Natural killer cell (primary cell): ENCODE measurements around the gene POLR2H. TPM values are rescaled to one million over a fixed set of nuclear protein-coding genes. Genes with fewer than 3 reads are reported as not detected.

Experiments used
- ATAC-seq, 3 donors: fragments of 150-1000 bp in 2 of 3; fragments of 200-7000 bp in 1 of 3; cut with Tn5 transposase; 1 replicate in 1 of 3; 2 replicates in 2 of 3; pipeline ENCODE4 v1.10.0; 2021; ENCODE audit warnings: mild to moderate bottlenecking in 2 of 3, moderate library complexity in 2 of 3
- DNase-seq, 2 donors: peaks; one replicate each; pipeline versions ENCODE4 v3.0.0 to v3.0.0-alpha.2; 2013 to 2021; ENCODE audit warnings: mixed read lengths in 1 of 2
- H3K27ac ChIP-seq: one replicate; pipeline ENCODE4 v1.5.1; 2013; ENCODE audit warnings: mild to moderate bottlenecking, low read length
- H3K27me3 ChIP-seq: one replicate; pipeline ENCODE4 v1.6.1; 2013; ENCODE audit warnings: low read length; ENCODE audit not compliant: control insufficient read depth, insufficient read depth
- H3K36me3 ChIP-seq: one replicate; pipeline ENCODE4 v1.6.1; 2013; ENCODE audit warnings: low read length; ENCODE audit not compliant: control insufficient read depth, insufficient read depth
- H3K4me1 ChIP-seq: one replicate; pipeline ENCODE4 v1.6.1; 2013; ENCODE audit warnings: low read length; ENCODE audit not compliant: control insufficient read depth, insufficient read depth
- H3K4me3 ChIP-seq: one replicate; pipeline ENCODE4 v1.5.1; 2013; ENCODE audit warnings: low read length
- H3K9me3 ChIP-seq: one replicate; pipeline ENCODE4 v1.6.1; 2013; ENCODE audit warnings: low read length; ENCODE audit not compliant: control insufficient read depth, insufficient read depth
- H3K27ac Mint-ChIP-seq, 2 donors: one replicate each; pipeline ENCODE4 v1.8.0; 2022; ENCODE audit warnings: mild to moderate bottlenecking in 2 of 2, mixed read lengths in 2 of 2, moderate library complexity in 1 of 2
- H3K27me3 Mint-ChIP-seq, 2 donors: one replicate each; pipeline ENCODE4 v1.8.0; 2022; ENCODE audit warnings: low read depth in 2 of 2, mixed read lengths in 2 of 2
- H3K36me3 Mint-ChIP-seq: one replicate; pipeline ENCODE4 v1.8.0; 2022; ENCODE audit warnings: mixed read lengths
- H3K4me1 Mint-ChIP-seq, 2 donors: one replicate each; pipeline ENCODE4 v1.8.0; 2022; ENCODE audit warnings: mixed read lengths in 2 of 2
- H3K4me3 Mint-ChIP-seq: one replicate; pipeline ENCODE4 v1.8.0; 2022; ENCODE audit warnings: mild to moderate bottlenecking, moderate library complexity, mixed read lengths
- H3K9me3 Mint-ChIP-seq, 2 donors: one replicate each; pipeline ENCODE4 v1.8.0; 2022; ENCODE audit warnings: mixed read lengths in 2 of 2
- WGBS: methylation state at CpG from one replicate; pipeline ENCODE4 v1.1.7; 2013; ENCODE audit warnings: missing lambda C conversion rate; ENCODE audit not compliant: insufficient coverage; 5-methylcytosine and 5-hydroxymethylcytosine counted together
- intact Hi-C: fragments of 100-400 bp; cut with micrococcal nuclease; formaldehyde crosslinking; loops from one replicate; pipeline ENCODE4 v1.14.2; 2022
- total RNA-seq, 4 donors: library from RNA; stranded (reverse); fragments of 120-200 nt in 1 of 4; gene quantifications; one replicate each; pipeline versions ENCODE4 v1.2.3 to v1.2.4, GENCODE V29; 2013 to 2022
- TF ChIP-seq, protein P1 (sequence below): fragments of 200-600 bp; IDR thresholded peaks from one replicate; pipeline ENCODE4 v1.8.0; 2022; ENCODE audit warnings: antibody characterized with exemption

The POLR2H gene
- total RNA-seq, 3 donors from 2014 or later (not counting 1 experiment from before 2014, with no cell fraction given) = 33.0 to 49.8 (median 41.1) TPM

DNA sequence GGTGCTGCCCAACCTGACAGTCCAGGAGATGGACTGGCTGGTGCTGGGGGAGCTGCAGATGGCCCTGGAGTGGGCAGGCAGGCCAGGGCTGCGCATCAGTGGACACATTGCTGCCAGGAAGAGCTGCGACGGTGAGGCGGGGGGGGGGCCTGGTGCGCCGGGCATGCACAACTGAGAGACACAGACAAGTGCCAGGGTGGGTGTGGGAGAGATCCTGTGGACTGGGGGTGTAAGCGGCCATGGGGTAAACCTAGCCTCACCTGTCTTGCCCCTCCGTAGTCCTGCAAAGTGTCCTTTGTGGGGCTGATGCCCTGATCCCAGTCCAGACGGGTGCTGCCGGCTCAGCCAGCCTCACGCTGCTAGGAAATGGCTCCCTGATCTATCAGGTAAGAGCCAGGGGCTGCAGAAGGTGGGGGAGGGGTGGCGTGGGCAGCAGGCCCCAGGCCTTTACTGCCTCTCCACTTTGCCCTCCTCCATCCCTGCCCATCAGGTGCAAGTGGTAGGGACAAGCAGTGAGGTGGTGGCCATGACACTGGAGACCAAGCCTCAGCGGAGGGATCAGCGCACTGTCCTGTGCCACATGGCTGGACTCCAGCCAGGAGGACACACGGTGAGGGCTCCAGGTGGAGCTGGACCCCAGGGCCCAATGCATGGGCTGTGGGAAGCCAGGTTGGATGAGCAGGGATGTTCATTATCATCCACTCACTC, 21.7 kb downstream of the POLR2H start:
- Mint-ChIP-seq H3K27me3 (peaks cover 13 to 53% of the 10 kb centered on the region in 2 donors), H3K4me3 (no peak overlapping the region), H3K9me3 (no peaks in the 10 kb centered on the region), H3K36me3 (no peaks in the 10 kb centered on the region), H3K27ac (no peak overlapping the region), H3K4me1 (peaks cover 0 to 20% of the 10 kb centered on the region in 2 donors)
- intact Hi-C loops = no loop called here
- DNase-seq (no peak), ATAC-seq (no peak)
- H3K9me3 ChIP-seq = no peaks in the 10 kb centered on the region
- H3K4me1 ChIP-seq = peaks cover 14% of the 10 kb centered on the region
- H3K27ac ChIP-seq = no peak overlapping the region
- H3K4me3 ChIP-seq = no peak overlapping the region
- peaks cover 23% of the 10 kb centered on the region for H3K27me3 ChIP-seq
- no peaks in the 10 kb centered on the region for H3K36me3 ChIP-seq
- 90% methylated on average over 15 of the region's 15 CpGs for WGBS
- TF ChIP-seq, protein P1, sequence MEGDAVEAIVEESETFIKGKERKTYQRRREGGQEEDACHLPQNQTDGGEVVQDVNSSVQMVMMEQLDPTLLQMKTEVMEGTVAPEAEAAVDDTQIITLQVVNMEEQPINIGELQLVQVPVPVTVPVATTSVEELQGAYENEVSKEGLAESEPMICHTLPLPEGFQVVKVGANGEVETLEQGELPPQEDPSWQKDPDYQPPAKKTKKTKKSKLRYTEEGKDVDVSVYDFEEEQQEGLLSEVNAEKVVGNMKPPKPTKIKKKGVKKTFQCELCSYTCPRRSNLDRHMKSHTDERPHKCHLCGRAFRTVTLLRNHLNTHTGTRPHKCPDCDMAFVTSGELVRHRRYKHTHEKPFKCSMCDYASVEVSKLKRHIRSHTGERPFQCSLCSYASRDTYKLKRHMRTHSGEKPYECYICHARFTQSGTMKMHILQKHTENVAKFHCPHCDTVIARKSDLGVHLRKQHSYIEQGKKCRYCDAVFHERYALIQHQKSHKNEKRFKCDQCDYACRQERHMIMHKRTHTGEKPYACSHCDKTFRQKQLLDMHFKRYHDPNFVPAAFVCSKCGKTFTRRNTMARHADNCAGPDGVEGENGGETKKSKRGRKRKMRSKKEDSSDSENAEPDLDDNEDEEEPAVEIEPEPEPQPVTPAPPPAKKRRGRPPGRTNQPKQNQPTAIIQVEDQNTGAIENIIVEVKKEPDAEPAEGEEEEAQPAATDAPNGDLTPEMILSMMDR = no peak

DNA sequence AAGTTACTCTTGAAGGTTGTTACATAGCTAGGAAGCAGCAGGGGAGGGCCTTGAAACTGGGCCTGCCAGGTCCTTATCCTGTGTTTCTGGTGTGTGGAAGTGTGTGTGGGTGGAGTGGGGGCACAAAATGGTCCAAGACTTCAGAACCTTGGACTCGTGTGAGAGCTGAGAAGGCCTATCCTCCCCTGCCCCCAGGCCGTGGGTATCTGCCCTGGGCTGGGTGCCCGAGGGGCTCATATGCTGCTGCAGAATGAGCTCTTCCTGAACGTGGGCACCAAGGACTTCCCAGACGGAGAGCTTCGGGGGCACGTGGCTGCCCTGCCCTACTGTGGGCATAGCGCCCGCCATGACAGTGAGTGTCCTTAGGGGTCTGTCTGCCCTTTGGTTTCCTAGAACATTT, 22.8 kb downstream of the POLR2H start:
- Histone ChIP-seq H3K4me1 (peaks cover 14% of the 10 kb centered on the region), H3K9me3 (no peaks in the 10 kb centered on the region), H3K36me3 (no peaks in the 10 kb centered on the region), H3K27me3 (peaks cover 19% of the 10 kb centered on the region), H3K4me3 (no peak overlapping the region), H3K27ac (no peak overlapping the region)
- Mint-ChIP-seq H3K27me3 (peaks cover 1 to 44% of the 10 kb centered on the region in 2 donors), H3K4me3 (no peak overlapping the region), H3K9me3 (no peaks in the 10 kb centered on the region), H3K27ac (no peak overlapping the region), H3K36me3 (no peaks in the 10 kb centered on the region), H3K4me1 (peaks cover 0 to 14% of the 10 kb centered on the region in 2 donors)
- ATAC-seq (no peak), DNase-seq (no peak)
- intact Hi-C loops = no loop called here
- 82% methylated on average over 9 of the region's 9 CpGs for WGBS
- TF ChIP-seq, protein P1 = no peak

DNA sequence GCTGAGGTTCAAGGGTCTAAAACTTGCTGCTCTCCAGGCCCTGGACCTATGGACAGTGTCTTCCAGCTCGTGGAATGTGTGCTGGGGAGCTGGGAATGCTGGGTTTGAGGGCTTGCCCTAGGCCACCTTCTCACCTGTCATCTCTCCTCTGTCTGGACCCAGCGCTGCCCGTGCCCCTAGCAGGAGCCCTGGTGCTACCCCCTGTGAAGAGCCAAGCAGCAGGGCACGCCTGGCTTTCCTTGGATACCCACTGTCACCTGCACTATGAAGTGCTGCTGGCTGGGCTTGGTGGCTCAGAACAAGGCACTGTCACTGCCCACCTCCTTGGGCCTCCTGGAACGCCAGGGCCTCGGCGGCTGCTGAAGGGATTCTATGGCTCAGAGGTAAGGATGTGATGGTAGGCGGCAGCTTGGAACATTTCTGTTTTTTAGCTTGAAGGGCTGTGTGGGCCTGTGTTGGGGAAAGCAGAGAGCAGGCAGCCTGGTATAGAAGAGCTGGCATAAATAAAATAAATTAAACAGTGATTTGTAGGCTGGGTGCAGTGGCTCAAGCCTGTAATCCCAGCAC, 23.4 kb downstream of the POLR2H start:
- H3K4me3 ChIP-seq = no peak overlapping the region
- Mint-ChIP-seq H3K27ac (no peak overlapping the region), H3K27me3 (peaks cover 0 to 46% of the 10 kb centered on the region in 2 donors), H3K36me3 (no peaks in the 10 kb centered on the region), H3K9me3 (no peaks in the 10 kb centered on the region), H3K4me3 (no peak overlapping the region), H3K4me1 (peaks cover 0 to 11% of the 10 kb centered on the region in 2 donors)
- intact Hi-C loops = no loop called here
- TF ChIP-seq, protein P1 = no peak
- no peak for DNase-seq
- H3K4me1 ChIP-seq = peaks cover 14% of the 10 kb centered on the region
- no peak for ATAC-seq
- 81% methylated on average over 8 of the region's 8 CpGs for WGBS
- H3K36me3 ChIP-seq = no peaks in the 10 kb centered on the region
- H3K27me3 ChIP-seq = peaks cover 18% of the 10 kb centered on the region
- H3K27ac ChIP-seq = no peak overlapping the region
- no peaks in the 10 kb centered on the region for H3K9me3 ChIP-seq
